Chondrocyte (in vitro differentiated cells): Measurements from ENCODE around the gene TSPAN11. TPM values are rescaled to one million over a fixed set of nuclear protein-coding genes. Genes with fewer than 3 reads are reported as not detected.
"Not testable (repeated sequence)": the region's sequence is repeated elsewhere in the genome, so short reads cannot be mapped to it uniquely, and the experiment has no call there.

Experiments used
- DNase-seq: peaks from one replicate; pipeline ENCODE4 v3.0.0; 2021; ENCODE audit warnings: mixed read lengths, low spot score
- H3K27ac Mint-ChIP-seq: one replicate; pipeline ENCODE4 v1.8.0; 2021; ENCODE audit warnings: mild to moderate bottlenecking, moderate library complexity, mixed read lengths; ENCODE audit not compliant: unreplicated experiment
- H3K27me3 Mint-ChIP-seq: 2 replicates; pipeline ENCODE4 v1.8.0; 2021; ENCODE audit warnings: low read depth, mixed read lengths
- H3K36me3 Mint-ChIP-seq: 2 replicates; pipeline ENCODE4 v1.8.0; 2021; ENCODE audit warnings: low read depth, mixed read lengths
- H3K4me1 Mint-ChIP-seq: 2 replicates; pipeline ENCODE4 v1.8.0; 2021; ENCODE audit warnings: low read depth, mild to moderate bottlenecking, mixed read lengths
- H3K4me3 Mint-ChIP-seq: one replicate; pipeline ENCODE4 v1.8.0; 2021; ENCODE audit warnings: mild to moderate bottlenecking, moderate library complexity, mixed read lengths; ENCODE audit not compliant: unreplicated experiment
- H3K9me3 Mint-ChIP-seq: 2 replicates; pipeline ENCODE4 v1.8.0; 2021; ENCODE audit warnings: low read depth, mixed read lengths
- total RNA-seq: library from RNA; stranded (reverse); gene quantifications from 3 replicates; pipeline ENCODE4 v1.2.1, GENCODE V29; 2021
- TF ChIP-seq, protein P1 (sequence below): fragments of 200-600 bp; sonication (generic); IDR thresholded peaks from 2 replicates; pipeline ENCODE4 v1.5.0; 2021; ENCODE audit warnings: antibody characterized with exemption, mild to moderate bottlenecking, moderate library complexity

TSPAN11 gene
- total RNA-seq, 1 donor from 2014 or later = 0.95 TPM

DNA sequence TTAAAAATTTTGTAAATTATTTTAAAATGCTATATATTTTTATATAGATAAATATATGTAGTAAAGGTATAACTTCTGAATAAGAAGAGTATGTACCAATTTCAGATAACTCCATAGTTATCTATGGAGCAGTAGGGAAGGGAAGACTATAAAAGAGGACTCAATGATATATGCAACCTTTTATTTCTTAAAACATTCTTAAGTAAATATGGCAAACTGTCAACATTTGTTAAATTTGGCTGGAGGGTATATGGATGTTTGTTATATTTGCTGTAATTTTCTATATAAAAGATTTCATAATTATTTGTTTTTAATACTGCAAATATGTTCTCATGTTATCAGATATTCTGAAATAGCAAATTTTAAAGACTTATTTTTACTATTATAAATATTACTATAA, 38.3 kb upstream of the TSPAN11 start:
- DNase-seq = no peak
- Mint-ChIP-seq H3K4me3 (no peak overlapping the region), H3K9me3 (peaks cover 30% of the 10 kb centered on the region), H3K4me1 (no peaks in the 10 kb centered on the region), H3K27ac (no peak overlapping the region), H3K36me3 (peaks cover 9% of the 10 kb centered on the region), H3K27me3 (peaks cover 17% of the 10 kb centered on the region)
- TF ChIP-seq, protein P1, sequence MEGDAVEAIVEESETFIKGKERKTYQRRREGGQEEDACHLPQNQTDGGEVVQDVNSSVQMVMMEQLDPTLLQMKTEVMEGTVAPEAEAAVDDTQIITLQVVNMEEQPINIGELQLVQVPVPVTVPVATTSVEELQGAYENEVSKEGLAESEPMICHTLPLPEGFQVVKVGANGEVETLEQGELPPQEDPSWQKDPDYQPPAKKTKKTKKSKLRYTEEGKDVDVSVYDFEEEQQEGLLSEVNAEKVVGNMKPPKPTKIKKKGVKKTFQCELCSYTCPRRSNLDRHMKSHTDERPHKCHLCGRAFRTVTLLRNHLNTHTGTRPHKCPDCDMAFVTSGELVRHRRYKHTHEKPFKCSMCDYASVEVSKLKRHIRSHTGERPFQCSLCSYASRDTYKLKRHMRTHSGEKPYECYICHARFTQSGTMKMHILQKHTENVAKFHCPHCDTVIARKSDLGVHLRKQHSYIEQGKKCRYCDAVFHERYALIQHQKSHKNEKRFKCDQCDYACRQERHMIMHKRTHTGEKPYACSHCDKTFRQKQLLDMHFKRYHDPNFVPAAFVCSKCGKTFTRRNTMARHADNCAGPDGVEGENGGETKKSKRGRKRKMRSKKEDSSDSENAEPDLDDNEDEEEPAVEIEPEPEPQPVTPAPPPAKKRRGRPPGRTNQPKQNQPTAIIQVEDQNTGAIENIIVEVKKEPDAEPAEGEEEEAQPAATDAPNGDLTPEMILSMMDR = no peak

GRCh38 chr12:30894531-30894930, 32.0 kb upstream of the TSPAN11 start:
- H3K36me3 Mint-ChIP-seq, H3K4me3 Mint-ChIP-seq, H3K27ac Mint-ChIP-seq, H3K4me1 Mint-ChIP-seq, DNase-seq: not testable (repeated sequence)
- peaks cover 12% of the 10 kb centered on the region for H3K9me3 Mint-ChIP-seq
- H3K27me3 Mint-ChIP-seq = peaks cover 19% of the 10 kb centered on the region

DNA sequence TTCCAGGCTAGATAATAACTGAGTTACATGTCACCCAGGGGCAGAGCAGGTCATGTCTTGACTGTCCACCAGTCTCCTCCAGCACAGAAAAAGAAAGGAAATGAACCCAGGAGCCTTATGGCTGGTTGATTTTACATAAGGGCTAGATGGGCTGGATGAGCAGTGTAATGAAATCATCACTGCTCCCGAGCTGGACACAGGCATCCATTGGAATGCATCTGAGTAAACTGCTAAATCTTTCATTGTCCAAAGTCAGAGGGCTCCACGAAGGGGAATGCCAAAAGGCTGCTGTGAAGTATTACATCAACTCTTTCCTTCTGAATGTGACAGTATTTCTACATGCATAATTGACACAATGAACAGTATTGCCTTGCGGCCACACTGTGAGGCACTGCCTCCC, 30.1 kb upstream of the TSPAN11 start:
- H3K27me3 Mint-ChIP-seq = peaks cover 20% of the 10 kb centered on the region
- no peak for DNase-seq
- no peak overlapping the region for H3K4me3 Mint-ChIP-seq
- no peak overlapping the region for H3K27ac Mint-ChIP-seq
- peaks cover 1% of the 10 kb centered on the region for H3K36me3 Mint-ChIP-seq
- TF ChIP-seq, protein P1 = no peak
- no peaks in the 10 kb centered on the region for H3K4me1 Mint-ChIP-seq
- no peaks in the 10 kb centered on the region for H3K9me3 Mint-ChIP-seq

DNA sequence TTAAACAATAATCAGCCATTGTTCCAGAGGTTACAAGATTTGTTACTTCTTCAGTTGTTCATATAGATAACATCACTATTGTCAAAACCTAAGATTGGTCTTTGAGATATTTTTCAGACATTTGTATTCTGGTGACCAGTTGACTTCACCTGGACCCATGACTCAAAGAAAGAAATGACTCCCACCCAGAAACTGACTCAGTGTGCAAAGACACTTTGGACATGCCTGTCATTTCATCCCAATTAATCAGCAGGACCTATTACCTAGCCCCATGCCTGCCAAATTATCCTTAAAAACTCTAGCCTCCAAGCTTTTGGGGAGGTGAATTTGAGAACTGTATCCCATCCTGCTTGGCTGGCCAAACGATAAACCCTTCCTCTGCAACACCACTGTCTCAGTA, 27.7 kb upstream of the TSPAN11 start:
- no peaks in the 10 kb centered on the region for H3K9me3 Mint-ChIP-seq
- H3K4me1 Mint-ChIP-seq = no peaks in the 10 kb centered on the region
- TF ChIP-seq, protein P1 = no peak

GRCh38 chr12:30900351-30900750, 26.2 kb upstream of the TSPAN11 start:
- TF ChIP-seq, protein P1 = no peak
- Mint-ChIP-seq H3K9me3 (no peaks in the 10 kb centered on the region), H3K4me1 (no peaks in the 10 kb centered on the region), H3K36me3 (no peaks in the 10 kb centered on the region), H3K4me3 (no peak overlapping the region), H3K27me3 (peaks cover 5% of the 10 kb centered on the region), H3K27ac (no peak overlapping the region)
- no peak for DNase-seq

More for the DNA sequence above, 27.7 kb upstream of the TSPAN11 start:
- H3K27ac Mint-ChIP-seq = no peak overlapping the region
- no peaks in the 10 kb centered on the region for H3K36me3 Mint-ChIP-seq
- no peak overlapping the region for H3K4me3 Mint-ChIP-seq
- no peak for DNase-seq
- peaks cover 5% of the 10 kb centered on the region for H3K27me3 Mint-ChIP-seq

DNA sequence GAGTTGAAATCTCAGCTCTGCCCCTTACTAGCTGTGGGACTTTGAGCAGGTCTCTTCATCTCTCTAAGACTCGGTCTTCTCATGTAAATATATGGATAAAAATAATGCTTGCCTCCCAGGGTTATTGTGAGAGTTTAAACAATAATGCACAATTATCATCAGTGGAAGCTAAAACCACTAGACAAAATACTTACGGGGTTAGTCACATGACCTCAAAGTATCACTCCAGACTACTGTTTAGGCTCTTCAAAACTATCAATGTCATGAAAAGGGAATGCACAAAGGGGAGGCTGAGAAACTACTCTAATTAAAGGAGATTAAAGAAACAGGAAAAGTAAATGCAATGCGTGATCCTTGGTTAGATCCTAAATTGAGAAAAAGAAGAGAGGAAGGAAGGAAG, 24.5 kb upstream of the TSPAN11 start:
- TF ChIP-seq, protein P1 = no peak
- Mint-ChIP-seq H3K27ac (no peak overlapping the region), H3K36me3 (no peaks in the 10 kb centered on the region)

More for the DNA sequence above, 24.5 kb upstream of the TSPAN11 start:
- no peaks in the 10 kb centered on the region for H3K4me1 Mint-ChIP-seq
- peaks cover 5% of the 10 kb centered on the region for H3K27me3 Mint-ChIP-seq
- DNase-seq = no peak
- no peak overlapping the region for H3K4me3 Mint-ChIP-seq
- H3K9me3 Mint-ChIP-seq = no peaks in the 10 kb centered on the region
